Mammary epithelial cell (primary cell): ENCODE data around the gene GDAP1L1.

ENCODE experiments used
- CTCF ChIP-seq, 2 donors: IDR thresholded peaks in 1 of 2; conservative IDR thresholded peaks in 1 of 2; 2 replicates each; pipeline ENCODE4 v1.5.1; 2011 to 2012; ENCODE audit warnings: inconsistent platforms in 2 of 2, low read length in 2 of 2, mild to moderate bottlenecking in 2 of 2, control low read depth in 1 of 2, low read depth in 1 of 2; ENCODE audit not compliant: insufficient read depth in 1 of 2; ENCODE audit errors: extremely low read depth in 1 of 2
- EZH2 ChIP-seq: IDR thresholded peaks from 2 replicates; pipeline ENCODE4 v1.6.1; 2012; ENCODE audit warnings: low read length, inconsistent platforms, borderline replicate concordance

DNA sequence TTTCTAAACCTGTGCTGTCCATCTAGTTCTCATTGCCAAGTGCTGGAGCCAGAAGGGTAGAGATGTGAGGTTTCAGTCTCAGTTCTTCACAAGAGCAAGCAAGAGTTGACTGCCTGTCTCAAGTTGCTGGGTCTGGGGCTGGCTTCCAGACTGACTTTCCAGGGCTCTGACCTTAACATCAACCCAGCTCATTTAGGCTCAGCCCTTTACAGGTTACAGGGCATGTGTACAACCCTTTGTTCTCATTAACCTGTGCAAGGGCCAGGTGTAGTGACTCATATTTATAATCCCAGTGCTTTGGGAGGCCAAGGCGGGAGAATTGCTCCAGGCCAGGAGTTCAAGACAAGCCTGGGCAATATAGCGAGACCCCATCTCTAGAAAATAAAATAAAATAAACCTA lies 33.3 kb downstream of the GDAP1L1 start:
- TF ChIP-seq CTCF (conservative IDR thresholded peaks at IDR 0.05 in 1 of 2, IDR thresholded peaks at IDR 0.05 in 1 of 2; ENCODE audit: extremely low read depth in 1 of 2, insufficient read depth in 1 of 2, low read depth in 1 of 2, low read length in 2 of 2) = no peak
- no peak for TF ChIP-seq EZH2
